Spinal cord (tissue), 10 donors: ENCODE measurements around the gene AKT3. TPM values are rescaled to one million over a fixed set of nuclear protein-coding genes. Genes with fewer than 3 reads are reported as not detected.

ENCODE experiments used
- DNase-seq, 6 donors: peaks; one replicate each; pipeline versions ENCODE4 v3.0.0 to v3.0.0-alpha.2; 2013 to 2015; ENCODE audit warnings: low spot score in 6 of 6, low read depth in 4 of 6
- H3K27ac ChIP-seq: one replicate; pipeline ENCODE4 v1.5.1; 2013; ENCODE audit warnings: low read depth, low read length, control low read depth
- H3K27me3 ChIP-seq: one replicate; pipeline ENCODE4 v1.6.1; 2013; ENCODE audit warnings: low read length; ENCODE audit not compliant: control insufficient read depth, insufficient read depth
- H3K36me3 ChIP-seq: one replicate; pipeline ENCODE4 v1.6.1; 2013; ENCODE audit warnings: low read length; ENCODE audit not compliant: control insufficient read depth, insufficient read depth
- H3K4me1 ChIP-seq: one replicate; pipeline ENCODE4 v1.6.1; 2013; ENCODE audit warnings: low read length; ENCODE audit not compliant: control insufficient read depth, insufficient read depth
- H3K4me3 ChIP-seq: one replicate; pipeline ENCODE4 v1.5.1; 2013; ENCODE audit warnings: low read depth, low read length, control low read depth
- H3K9me3 ChIP-seq: one replicate; pipeline ENCODE4 v1.6.1; 2013; ENCODE audit warnings: low read length; ENCODE audit not compliant: control insufficient read depth, insufficient read depth
- WGBS: methylation state at CpG from one replicate; pipeline ENCODE4 v1.1.5; 2013; ENCODE audit warnings: missing lambda C conversion rate; ENCODE audit not compliant: insufficient coverage; 5-methylcytosine and 5-hydroxymethylcytosine counted together
- polyA plus RNA-seq, 2 donors: library from polyadenylated mRNA; unstranded; fragments of 120-200 nt; gene quantifications; one replicate each; pipeline ENCODE4 v1.2.1, GENCODE V29; 2013; ENCODE audit not compliant: insufficient read length in 2 of 2
- total RNA-seq, 2 donors: library from RNA; depleted of rRNA in 1 of 2; stranded (reverse); fragments of 120-200 nt in 1 of 2; fragments of >200 nt in 1 of 2; gene quantifications; one replicate each; pipeline versions ENCODE4 v1.2.3 to v1.2.4, GENCODE V29; 2013 to 2014
- donor health status: healthy.

Gene AKT3
- total and polyA plus RNA-seq, 4 donors: 53.8 to 127 (median 77.4) TPM

- H3K9me3 ChIP-seq: no peaks in the 10 kb centered on the region
- H3K27ac ChIP-seq: no peak overlapping the region
- no peak for DNase-seq
- no peaks in the 10 kb centered on the region for H3K36me3 ChIP-seq
- no peaks in the 10 kb centered on the region for H3K4me1 ChIP-seq
- WGBS: 100% methylated on average over 1 of the region's 2 CpGs
- no peaks in the 10 kb centered on the region for H3K27me3 ChIP-seq
- H3K4me3 ChIP-seq: no peak overlapping the region
Measured at GRCh38 chr1:243628476-243628907, 221.6 kb downstream of the AKT3 start.

- H3K27me3 ChIP-seq: no peaks in the 10 kb centered on the region
- H3K27ac ChIP-seq: no peak overlapping the region
- DNase-seq: no peak
- no peaks in the 10 kb centered on the region for H3K4me1 ChIP-seq
- no peaks in the 10 kb centered on the region for H3K9me3 ChIP-seq
- H3K36me3 ChIP-seq: no peaks in the 10 kb centered on the region
- whole genome bisulfite sequencing: no CpG with 5 or more reads among the region's 2 CpGs
- H3K4me3 ChIP-seq: no peak overlapping the region
Measured at GRCh38 chr1:243623841-243624240, 226.2 kb downstream of the AKT3 start.

- H3K4me1 ChIP-seq: no peaks in the 10 kb centered on the region
- WGBS: 80% methylated on average over 1 of the region's 2 CpGs
- no peak for DNase-seq
- H3K27me3 ChIP-seq: no peaks in the 10 kb centered on the region
- no peaks in the 10 kb centered on the region for H3K36me3 ChIP-seq
- H3K27ac ChIP-seq: no peak overlapping the region
- no peaks in the 10 kb centered on the region for H3K9me3 ChIP-seq
- H3K4me3 ChIP-seq: no peak overlapping the region
Measured at GRCh38 chr1:243621973-243622372, 228.1 kb downstream of the AKT3 start.

- H3K27me3 ChIP-seq: no peaks in the 10 kb centered on the region
- no peaks in the 10 kb centered on the region for H3K4me1 ChIP-seq
- H3K4me3 ChIP-seq: no peak overlapping the region
- WGBS: no CpG with 5 or more reads among the region's 3 CpGs
- no peaks in the 10 kb centered on the region for H3K9me3 ChIP-seq
- no peaks in the 10 kb centered on the region for H3K36me3 ChIP-seq
- no peak overlapping the region for H3K27ac ChIP-seq
- no peak for DNase-seq
Measured at GRCh38 chr1:243620096-243620495, 229.9 kb downstream of the AKT3 start.

GRCh38 chr1:243609698-243610097 is 240.3 kb downstream of the AKT3 start:
- Histone ChIP-seq H3K36me3 (peaks cover 3% of the 10 kb centered on the region), H3K4me3 (no peak overlapping the region), H3K27ac (no peak overlapping the region), H3K27me3 (no peaks in the 10 kb centered on the region), H3K9me3 (no peaks in the 10 kb centered on the region), H3K4me1 (no peaks in the 10 kb centered on the region)
- DNase-seq: no peak
- no CpG with 5 or more reads among the region's 2 CpGs for WGBS

GRCh38 chr1:243605604-243606003 is 244.4 kb downstream of the AKT3 start:
- H3K4me3 ChIP-seq: no peak overlapping the region
- DNase-seq: no peak
- no peaks in the 10 kb centered on the region for H3K27me3 ChIP-seq
- no peaks in the 10 kb centered on the region for H3K4me1 ChIP-seq
- peaks cover 3% of the 10 kb centered on the region for H3K36me3 ChIP-seq
- H3K9me3 ChIP-seq: no peaks in the 10 kb centered on the region
- H3K27ac ChIP-seq: no peak overlapping the region
- 80% methylated on average over 2 of the region's 2 CpGs for WGBS

- no peaks in the 10 kb centered on the region for H3K4me1 ChIP-seq
- H3K27ac ChIP-seq: no peak overlapping the region
- peak in 1 of 6 donors; percentile 6 for DNase-seq
- H3K9me3 ChIP-seq: no peaks in the 10 kb centered on the region
- no peak overlapping the region for H3K4me3 ChIP-seq
- peaks cover 3% of the 10 kb centered on the region for H3K36me3 ChIP-seq
- H3K27me3 ChIP-seq: no peaks in the 10 kb centered on the region
Measured at GRCh38 chr1:243601720-243602119, 248.3 kb downstream of the AKT3 start.

GRCh38 chr1:243598433-243598832 is 251.6 kb downstream of the AKT3 start:
- 80% methylated on average over 2 of the region's 2 CpGs for WGBS
- no peak for DNase-seq
- Histone ChIP-seq H3K36me3 (no peaks in the 10 kb centered on the region), H3K27ac (no peak overlapping the region), H3K4me3 (no peak overlapping the region), H3K4me1 (no peaks in the 10 kb centered on the region), H3K9me3 (no peaks in the 10 kb centered on the region), H3K27me3 (no peaks in the 10 kb centered on the region)

GRCh38 chr1:243597383-243597782 is 252.7 kb downstream of the AKT3 start:
- no peaks in the 10 kb centered on the region for H3K9me3 ChIP-seq
- WGBS: 93% methylated on average over 2 of the region's 3 CpGs
- H3K4me1 ChIP-seq: no peaks in the 10 kb centered on the region
- H3K27me3 ChIP-seq: no peaks in the 10 kb centered on the region
- no peaks in the 10 kb centered on the region for H3K36me3 ChIP-seq
- no peak for DNase-seq
- no peak overlapping the region for H3K4me3 ChIP-seq
- H3K27ac ChIP-seq: no peak overlapping the region

GRCh38 chr1:243596431-243597062 is 253.5 kb downstream of the AKT3 start:
- no peaks in the 10 kb centered on the region for H3K9me3 ChIP-seq
- H3K4me3 ChIP-seq: no peak overlapping the region
- 80% methylated on average over 1 of the region's 6 CpGs for WGBS
- no peak for DNase-seq
- no peaks in the 10 kb centered on the region for H3K27me3 ChIP-seq
- no peak overlapping the region for H3K27ac ChIP-seq
- no peaks in the 10 kb centered on the region for H3K4me1 ChIP-seq
- H3K36me3 ChIP-seq: no peaks in the 10 kb centered on the region
